ENCODE data around the gene GPHA2.

Gene GPHA2

GRCh38 chr11:64911689-64912088 is 24.0 kb downstream of the GPHA2 start:
- DNase-seq (ENCODE audit: low read depth), result no peak
- H3K4me3 ChIP-seq (ENCODE audit: low read depth, low read length), result no peak overlapping the region
- TF ChIP-seq, protein P1, sequence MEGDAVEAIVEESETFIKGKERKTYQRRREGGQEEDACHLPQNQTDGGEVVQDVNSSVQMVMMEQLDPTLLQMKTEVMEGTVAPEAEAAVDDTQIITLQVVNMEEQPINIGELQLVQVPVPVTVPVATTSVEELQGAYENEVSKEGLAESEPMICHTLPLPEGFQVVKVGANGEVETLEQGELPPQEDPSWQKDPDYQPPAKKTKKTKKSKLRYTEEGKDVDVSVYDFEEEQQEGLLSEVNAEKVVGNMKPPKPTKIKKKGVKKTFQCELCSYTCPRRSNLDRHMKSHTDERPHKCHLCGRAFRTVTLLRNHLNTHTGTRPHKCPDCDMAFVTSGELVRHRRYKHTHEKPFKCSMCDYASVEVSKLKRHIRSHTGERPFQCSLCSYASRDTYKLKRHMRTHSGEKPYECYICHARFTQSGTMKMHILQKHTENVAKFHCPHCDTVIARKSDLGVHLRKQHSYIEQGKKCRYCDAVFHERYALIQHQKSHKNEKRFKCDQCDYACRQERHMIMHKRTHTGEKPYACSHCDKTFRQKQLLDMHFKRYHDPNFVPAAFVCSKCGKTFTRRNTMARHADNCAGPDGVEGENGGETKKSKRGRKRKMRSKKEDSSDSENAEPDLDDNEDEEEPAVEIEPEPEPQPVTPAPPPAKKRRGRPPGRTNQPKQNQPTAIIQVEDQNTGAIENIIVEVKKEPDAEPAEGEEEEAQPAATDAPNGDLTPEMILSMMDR (IDR thresholded peaks at IDR 0.05; ENCODE audit: insufficient read depth, low read depth, low read length, missing control alignments), result no peak

- TF ChIP-seq, protein P1 (IDR thresholded peaks at IDR 0.05; ENCODE audit: insufficient read depth, low read depth, low read length, missing control alignments), result no peak
- H3K4me3 ChIP-seq (ENCODE audit: low read depth, low read length), result no peak overlapping the region
- no peak for DNase-seq (ENCODE audit: low read depth)
Measured at GRCh38 chr11:64911142-64911541, 24.6 kb downstream of the GPHA2 start.

DNA sequence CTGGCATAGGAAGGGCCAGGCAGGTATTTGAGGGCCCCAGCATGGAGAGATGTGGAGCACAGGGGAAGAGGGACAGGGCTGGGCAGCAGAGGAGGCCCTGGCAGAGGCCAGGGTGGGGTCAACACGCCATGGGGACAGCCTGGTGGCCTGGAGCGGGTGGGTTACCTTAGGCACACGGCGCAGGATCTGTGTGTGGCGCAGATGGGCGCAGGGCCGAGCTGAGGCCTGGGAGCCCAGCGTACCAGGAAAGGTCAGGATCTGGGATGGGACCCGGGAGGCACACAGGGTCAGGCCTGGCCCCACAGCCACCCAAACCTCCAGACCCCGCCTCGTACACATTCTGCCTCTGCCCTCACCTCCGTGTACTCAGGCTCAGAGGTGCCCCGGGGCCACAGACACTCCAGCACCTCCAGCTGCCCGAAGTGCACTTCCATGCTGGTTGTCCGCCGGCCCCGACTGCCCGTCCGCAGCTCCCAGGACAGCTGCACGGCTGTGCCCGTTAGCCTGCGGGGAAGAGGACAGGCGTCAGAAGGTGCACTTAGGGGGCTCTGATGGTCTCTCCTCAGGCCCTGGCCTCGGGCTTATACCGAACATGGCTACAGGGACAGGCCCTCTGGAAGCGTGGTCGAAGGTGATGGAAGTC is 25.1 kb downstream of the GPHA2 start:
- no peak overlapping the region for H3K4me3 ChIP-seq (ENCODE audit: low read depth, low read length)
- TF ChIP-seq, protein P1 (IDR thresholded peaks at IDR 0.05; ENCODE audit: insufficient read depth, low read depth, low read length, missing control alignments), result no peak
- no peak for DNase-seq (ENCODE audit: low read depth)

- TF ChIP-seq, protein P1 (IDR thresholded peaks at IDR 0.05; ENCODE audit: insufficient read depth, low read depth, low read length, missing control alignments), result no peak
- H3K4me3 ChIP-seq (ENCODE audit: low read depth, low read length), result no peak overlapping the region
- DNase-seq (ENCODE audit: low read depth), result no peak
Measured at GRCh38 chr11:64909653-64910343, 25.9 kb downstream of the GPHA2 start.

- TF ChIP-seq, protein P1 (IDR thresholded peaks at IDR 0.05; ENCODE audit: insufficient read depth, low read depth, low read length, missing control alignments), result no peak
- DNase-seq (ENCODE audit: low read depth), result no peak
- H3K4me3 ChIP-seq (ENCODE audit: low read depth, low read length), result no peak overlapping the region
Measured at GRCh38 chr11:64908766-64909165, 26.9 kb downstream of the GPHA2 start.

GRCh38 chr11:64906314-64906635 is 29.4 kb downstream of the GPHA2 start:
- no peak for DNase-seq (ENCODE audit: low read depth)
- H3K4me3 ChIP-seq (ENCODE audit: low read depth, low read length), result no peak overlapping the region
- TF ChIP-seq, protein P1 (IDR thresholded peaks at IDR 0.05; ENCODE audit: insufficient read depth, low read depth, low read length, missing control alignments), result no peak

Data from GM12865 (cell line).